HL-60 (cell line): Measurements from ENCODE around the gene LCN15.

ENCODE experiments used
- DNase-seq, 2 experiments: peaks; one replicate each; pipeline ENCODE4 v3.0.0-alpha.2; 2010 to 2020; ENCODE audit warnings: low read depth in 1 of 2, low spot score in 1 of 2
- H3K27ac ChIP-seq: fragments of 250-450 bp; sonication (Bioruptor Pico); replicated peaks from 2 replicates; pipeline ENCODE4 v1.5.1; 2020; ENCODE audit warnings: mild to moderate bottlenecking, moderate library complexity
- H3K27me3 ChIP-seq: fragments of 250-450 bp; sonication (Bioruptor Pico); 2 replicates; pipeline ENCODE4 v1.5.1; 2021; ENCODE audit warnings: mild to moderate bottlenecking, moderate library complexity; ENCODE audit not compliant: insufficient read depth, poor library complexity, severe bottlenecking
- H3K4me3 ChIP-seq: replicated peaks from 2 replicates; pipeline ENCODE4 v1.5.1; 2011; ENCODE audit warnings: mild to moderate bottlenecking, control low read depth, low read length; ENCODE audit not compliant: insufficient read depth
- GABPA ChIP-seq: IDR thresholded peaks from 2 replicates; pipeline ENCODE4 v1.6.1; 2012; ENCODE audit warnings: low read depth
- POLR2AphosphoS5 ChIP-seq: IDR thresholded peaks from 2 replicates; pipeline ENCODE4 v1.6.1; 2012; ENCODE audit warnings: low read depth
- SPI1 ChIP-seq: IDR thresholded peaks from 2 replicates; pipeline ENCODE4 v1.6.1; 2012; ENCODE audit warnings: low read depth, mild to moderate bottlenecking, borderline replicate concordance
- TF ChIP-seq, protein P1 (sequence below): IDR thresholded peaks from 2 replicates; pipeline ENCODE4 v1.6.1; 2012; ENCODE audit warnings: low read depth; ENCODE audit not compliant: insufficient replicate concordance
- TF ChIP-seq, protein P2 (sequence below): IDR thresholded peaks from one replicate; pipeline ENCODE4 v1.5.1; 2011; ENCODE audit warnings: low read length, control low read depth, inconsistent platforms; ENCODE audit not compliant: insufficient read depth

The LCN15 gene

GRCh38 chr9:136724772-136725171 is 39.5 kb downstream of the LCN15 start:
- DNase-seq, result no peak
- Histone ChIP-seq H3K27ac (no peak overlapping the region), H3K4me3 (no peak overlapping the region), H3K27me3 (no peaks in the 10 kb centered on the region)
- TF ChIP-seq SPI1, result no peak
- no peak for TF ChIP-seq GABPA

GRCh38 chr9:136723989-136724388 is 40.3 kb downstream of the LCN15 start:
- no peak overlapping the region for H3K4me3 ChIP-seq
- no peak overlapping the region for H3K27ac ChIP-seq

DNA sequence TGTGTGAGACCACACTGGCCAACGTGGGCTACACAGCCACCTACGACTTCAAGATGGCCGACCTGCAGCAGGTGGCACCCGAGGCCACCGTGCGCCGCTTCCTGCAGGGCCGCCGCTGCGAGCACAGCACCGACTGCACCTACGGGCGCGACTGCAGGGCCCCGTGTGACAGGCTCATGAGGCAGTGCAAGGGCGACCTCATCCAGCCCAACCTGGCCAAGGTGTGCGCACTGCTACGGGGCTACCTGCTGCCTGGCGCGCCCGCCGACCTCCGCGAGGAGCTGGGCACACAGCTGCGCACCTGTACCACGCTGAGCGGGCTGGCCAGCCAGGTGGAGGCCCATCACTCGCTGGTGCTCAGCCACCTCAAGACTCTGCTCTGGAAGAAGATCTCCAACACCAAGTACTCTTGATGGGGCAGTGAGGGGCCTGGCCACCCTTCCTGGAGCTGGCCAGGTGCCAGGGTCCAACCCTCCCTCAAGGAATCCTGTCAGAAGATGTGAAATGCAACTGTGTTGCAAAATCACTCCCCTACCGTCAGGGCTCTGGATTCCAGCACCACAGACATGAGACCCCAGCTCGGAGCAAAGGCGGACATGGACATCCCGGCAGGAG is 40.8 kb downstream of the LCN15 start:
- no peaks in the 10 kb centered on the region for H3K27me3 ChIP-seq

More at GRCh38 chr9:136723989-136724388, 40.3 kb downstream of the LCN15 start:
- no peak for TF ChIP-seq GABPA
- TF ChIP-seq, protein P1, sequence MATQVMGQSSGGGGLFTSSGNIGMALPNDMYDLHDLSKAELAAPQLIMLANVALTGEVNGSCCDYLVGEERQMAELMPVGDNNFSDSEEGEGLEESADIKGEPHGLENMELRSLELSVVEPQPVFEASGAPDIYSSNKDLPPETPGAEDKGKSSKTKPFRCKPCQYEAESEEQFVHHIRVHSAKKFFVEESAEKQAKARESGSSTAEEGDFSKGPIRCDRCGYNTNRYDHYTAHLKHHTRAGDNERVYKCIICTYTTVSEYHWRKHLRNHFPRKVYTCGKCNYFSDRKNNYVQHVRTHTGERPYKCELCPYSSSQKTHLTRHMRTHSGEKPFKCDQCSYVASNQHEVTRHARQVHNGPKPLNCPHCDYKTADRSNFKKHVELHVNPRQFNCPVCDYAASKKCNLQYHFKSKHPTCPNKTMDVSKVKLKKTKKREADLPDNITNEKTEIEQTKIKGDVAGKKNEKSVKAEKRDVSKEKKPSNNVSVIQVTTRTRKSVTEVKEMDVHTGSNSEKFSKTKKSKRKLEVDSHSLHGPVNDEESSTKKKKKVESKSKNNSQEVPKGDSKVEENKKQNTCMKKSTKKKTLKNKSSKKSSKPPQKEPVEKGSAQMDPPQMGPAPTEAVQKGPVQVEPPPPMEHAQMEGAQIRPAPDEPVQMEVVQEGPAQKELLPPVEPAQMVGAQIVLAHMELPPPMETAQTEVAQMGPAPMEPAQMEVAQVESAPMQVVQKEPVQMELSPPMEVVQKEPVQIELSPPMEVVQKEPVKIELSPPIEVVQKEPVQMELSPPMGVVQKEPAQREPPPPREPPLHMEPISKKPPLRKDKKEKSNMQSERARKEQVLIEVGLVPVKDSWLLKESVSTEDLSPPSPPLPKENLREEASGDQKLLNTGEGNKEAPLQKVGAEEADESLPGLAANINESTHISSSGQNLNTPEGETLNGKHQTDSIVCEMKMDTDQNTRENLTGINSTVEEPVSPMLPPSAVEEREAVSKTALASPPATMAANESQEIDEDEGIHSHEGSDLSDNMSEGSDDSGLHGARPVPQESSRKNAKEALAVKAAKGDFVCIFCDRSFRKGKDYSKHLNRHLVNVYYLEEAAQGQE, result no peak
- TF ChIP-seq, protein P2, sequence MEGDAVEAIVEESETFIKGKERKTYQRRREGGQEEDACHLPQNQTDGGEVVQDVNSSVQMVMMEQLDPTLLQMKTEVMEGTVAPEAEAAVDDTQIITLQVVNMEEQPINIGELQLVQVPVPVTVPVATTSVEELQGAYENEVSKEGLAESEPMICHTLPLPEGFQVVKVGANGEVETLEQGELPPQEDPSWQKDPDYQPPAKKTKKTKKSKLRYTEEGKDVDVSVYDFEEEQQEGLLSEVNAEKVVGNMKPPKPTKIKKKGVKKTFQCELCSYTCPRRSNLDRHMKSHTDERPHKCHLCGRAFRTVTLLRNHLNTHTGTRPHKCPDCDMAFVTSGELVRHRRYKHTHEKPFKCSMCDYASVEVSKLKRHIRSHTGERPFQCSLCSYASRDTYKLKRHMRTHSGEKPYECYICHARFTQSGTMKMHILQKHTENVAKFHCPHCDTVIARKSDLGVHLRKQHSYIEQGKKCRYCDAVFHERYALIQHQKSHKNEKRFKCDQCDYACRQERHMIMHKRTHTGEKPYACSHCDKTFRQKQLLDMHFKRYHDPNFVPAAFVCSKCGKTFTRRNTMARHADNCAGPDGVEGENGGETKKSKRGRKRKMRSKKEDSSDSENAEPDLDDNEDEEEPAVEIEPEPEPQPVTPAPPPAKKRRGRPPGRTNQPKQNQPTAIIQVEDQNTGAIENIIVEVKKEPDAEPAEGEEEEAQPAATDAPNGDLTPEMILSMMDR, result no peak
- TF ChIP-seq SPI1, result no peak
- no peak; the same call in 1 of the 2 replicates for TF ChIP-seq POLR2AphosphoS5
- peak in 1 of 2 experiments; percentile 32 for DNase-seq
- no peaks in the 10 kb centered on the region for H3K27me3 ChIP-seq

GRCh38 chr9:136722969-136723356 is 41.4 kb downstream of the LCN15 start:
- Histone ChIP-seq H3K4me3 (no peak overlapping the region), H3K27ac (no peak overlapping the region), H3K27me3 (no peaks in the 10 kb centered on the region)
- TF ChIP-seq GABPA, result no peak
- TF ChIP-seq POLR2AphosphoS5, result peak; percentile 63; the same call in 1 of the 2 replicates
- peak in 1 of 2 experiments; percentile 61 for DNase-seq

More for the DNA sequence above, 40.8 kb downstream of the LCN15 start:
- TF ChIP-seq POLR2AphosphoS5 (peak; percentile 73), GABPA (no peak)
- TF ChIP-seq, protein P2, result no peak
- TF ChIP-seq, protein P1, result no peak
- no peak overlapping the region for H3K4me3 ChIP-seq
- no peak overlapping the region for H3K27ac ChIP-seq
- peak in 1 of 2 experiments; percentile 58 for DNase-seq
